SK-N-SH (cell line): ENCODE measurements around the gene FYB1. TPM values are rescaled to one million over a fixed set of nuclear protein-coding genes. Genes with fewer than 3 reads are reported as not detected.

ENCODE experiments used
- CTCF ChIA-PET: fragments of 300-600, 350-600 bp; formaldehyde crosslinking; extraction: SDS; loops from one replicate; lab custom pipeline; 2021; lab: Yijun Ruan, JAX
- POLR2A ChIA-PET: fragments of 350-600 bp; sonication (Branson Sonifier 250); formaldehyde crosslinking; extraction: SDS; loops from one replicate; lab custom pipeline; 2020; ENCODE audit warnings: antibody characterized with exemption, inconsistent platforms; lab: Yijun Ruan, JAX
- DNase-seq: peaks from one replicate; pipeline ENCODE4 v3.0.0; 2012
- H2AFZ ChIP-seq: fragments of 200-600 bp; sonication (generic); 2 replicates; pipeline ENCODE4 v1.8.1; 2016; ENCODE audit warnings: antibody characterized with exemption, mild to moderate bottlenecking, low read depth
- H3F3A ChIP-seq: fragments of 200-600 bp; sonication (generic); replicated peaks from 2 replicates; pipeline ENCODE3; 2016; ENCODE audit warnings: antibody characterized with exemption, mild to moderate bottlenecking; ENCODE audit not compliant: insufficient read depth
- H3K27ac ChIP-seq, 2 experiments: fragments of 200-500 bp in 1 of 2; fragments of 200-600 bp in 1 of 2; sonication (Bioruptor generic) in 1 of 2; sonication (generic), shearing (Covaris generic) in 1 of 2; 2 replicates each; pipeline versions ENCODE4 v1.5.1 to v1.6.1; 2014 to 2016; ENCODE audit warnings: low read depth in 2 of 2, inconsistent platforms in 1 of 2, low read length in 1 of 2, mild to moderate bottlenecking in 1 of 2, mixed read lengths in 1 of 2
- H3K27me3 ChIP-seq: fragments of 200-600 bp; sonication (generic), shearing (Covaris generic); 2 replicates; pipeline ENCODE4 v1.6.1; 2016; ENCODE audit warnings: mixed run types; ENCODE audit not compliant: insufficient read depth
- H3K36me3 ChIP-seq, 2 experiments: fragments of 200-500 bp in 1 of 2; fragments of 200-600 bp in 1 of 2; sonication (Bioruptor generic) in 1 of 2; sonication (generic) in 1 of 2; replicated peaks in 1 of 2; 2 replicates each; pipeline versions ENCODE3 to v1.5.1; 2014 to 2016; ENCODE audit warnings: low read length in 1 of 2, mild to moderate bottlenecking in 1 of 2; ENCODE audit not compliant: insufficient read depth in 2 of 2, control insufficient read depth in 1 of 2
- H3K4me1 ChIP-seq, 2 experiments: fragments of 200-500 bp in 1 of 2; fragments of 200-600 bp in 1 of 2; sonication (Bioruptor generic) in 1 of 2; sonication (generic), shearing (Covaris generic) in 1 of 2; 2 replicates each; pipeline versions ENCODE4 v1.5.1 to v1.6.1; 2014 to 2016; ENCODE audit warnings: low read depth in 1 of 2, low read length in 1 of 2, mixed run types in 1 of 2; ENCODE audit not compliant: insufficient read depth in 2 of 2, control insufficient read depth in 1 of 2
- H3K4me2 ChIP-seq: fragments of 200-600 bp; sonication (generic), shearing (Covaris generic); 2 replicates; pipeline ENCODE4 v1.6.1; 2017; ENCODE audit warnings: mixed run types
- H3K4me3 ChIP-seq, 2 experiments: fragments of 200-500 bp in 1 of 2; fragments of 200-600 bp in 1 of 2; sonication (Bioruptor generic) in 1 of 2; sonication (generic), shearing (Covaris generic) in 1 of 2; 2 replicates each; pipeline versions ENCODE4 v1.5.1 to v1.8.1; 2014 to 2016; ENCODE audit warnings: low read depth in 2 of 2, inconsistent platforms in 1 of 2, low read length in 1 of 2, mild to moderate bottlenecking in 1 of 2, mixed read lengths in 1 of 2, moderate library complexity in 1 of 2
- H3K79me2 ChIP-seq: fragments of 200-600 bp; sonication (generic); 2 replicates; pipeline ENCODE4 v1.8.1; 2017; ENCODE audit warnings: mild to moderate bottlenecking; ENCODE audit not compliant: insufficient read depth
- H3K9ac ChIP-seq: fragments of 200-600 bp; sonication (generic); 2 replicates; pipeline ENCODE4 v1.6.1; 2017; ENCODE audit warnings: mixed run types
- H3K9me2 ChIP-seq: fragments of 200-600 bp; sonication (generic); 2 replicates; pipeline ENCODE4 v1.6.1; 2017; ENCODE audit warnings: mixed run types
- H3K9me3 ChIP-seq: fragments of 200-600 bp; sonication (generic); 2 replicates; pipeline ENCODE4 v1.6.1; 2017; ENCODE audit warnings: mixed run types, mild to moderate bottlenecking, moderate library complexity
- H4K20me1 ChIP-seq: fragments of 200-600 bp; sonication (generic); 2 replicates; pipeline ENCODE4 v1.6.1; 2017; ENCODE audit warnings: mild to moderate bottlenecking, mixed run types; ENCODE audit not compliant: insufficient read depth
- GATA2 ChIP-seq: sonication (generic); formaldehyde crosslinking; IDR thresholded peaks from 2 replicates; pipeline ENCODE4 v1.5.0; 2020; ENCODE audit warnings: mild to moderate bottlenecking, missing genetic modification reagents
- JUND ChIP-seq: IDR thresholded peaks from 2 replicates; pipeline ENCODE4 v1.4.0; 2012
- MAX ChIP-seq: IDR thresholded peaks from 2 replicates; pipeline ENCODE4 v1.4.0; 2012; ENCODE audit warnings: low read depth
- MEF2A ChIP-seq: IDR thresholded peaks from 2 replicates; pipeline ENCODE4 v1.4.0; 2012; ENCODE audit warnings: low read depth, borderline replicate concordance
- MXI1 ChIP-seq: IDR thresholded peaks from 2 replicates; pipeline ENCODE4 v1.6.1; 2012; ENCODE audit warnings: mild to moderate bottlenecking, low read depth, low read length, improper control_type of control experiment
- POLR2AphosphoS5 ChIP-seq: IDR thresholded peaks from 2 replicates; pipeline ENCODE4 v1.6.1; 2012; ENCODE audit warnings: low read depth, low read length
- RAD21 ChIP-seq: IDR thresholded peaks from 2 replicates; pipeline ENCODE4 v1.6.1; 2012; ENCODE audit warnings: mild to moderate bottlenecking, low read length
- RCOR1 ChIP-seq: fragments of 150-350 bp; IDR thresholded peaks from 2 replicates; pipeline ENCODE4 v1.6.1; 2017; ENCODE audit warnings: antibody characterized with exemption, low read length
- RXRA ChIP-seq: IDR thresholded peaks from 2 replicates; pipeline ENCODE4 v1.4.0; 2012; ENCODE audit warnings: low read depth, mild to moderate bottlenecking, borderline replicate concordance
- TAF1 ChIP-seq: IDR thresholded peaks from 2 replicates; pipeline ENCODE4 v1.6.1; 2012; ENCODE audit warnings: low read depth, mild to moderate bottlenecking, low read length, moderate library complexity, borderline replicate concordance
- TCF12 ChIP-seq: IDR thresholded peaks from 2 replicates; pipeline ENCODE4 v1.4.0; 2012
- TEAD4 ChIP-seq: IDR thresholded peaks from 2 replicates; pipeline ENCODE4 v1.4.0; 2012; ENCODE audit warnings: mild to moderate bottlenecking, borderline replicate concordance; ENCODE audit not compliant: insufficient read depth
- YY1 ChIP-seq: IDR thresholded peaks from 2 replicates; pipeline ENCODE4 v1.4.0; 2012; ENCODE audit warnings: low read depth, mild to moderate bottlenecking
- ZBTB33 ChIP-seq: IDR thresholded peaks from 2 replicates; pipeline ENCODE4 v1.4.0; 2012; ENCODE audit warnings: low read depth, borderline replicate concordance
- WGBS: methylation state at CpG from one replicate; pipeline ENCODE4 v1.1.6; 2017; ENCODE audit warnings: low lambda C conversion rate; 5-methylcytosine and 5-hydroxymethylcytosine counted together
- polyA plus RNA-seq, 3 experiments: library from polyadenylated mRNA; depleted of rRNA; stranded (reverse); fragments of >200 nt; gene quantifications; 2 replicates each; pipeline ENCODE4 v1.2.3, GENCODE V29; 2012
- TF ChIP-seq, protein P1 (sequence below): IDR thresholded peaks from 2 replicates; pipeline ENCODE4; 2012
- TF ChIP-seq, protein P2 (sequence below): fragments of 150-350 bp; IDR thresholded peaks from 2 replicates; pipeline ENCODE4 v1.6.1; 2016; ENCODE audit warnings: mild to moderate bottlenecking, low read depth, low read length
- TF ChIP-seq, protein P3 (sequence below): IDR thresholded peaks from 2 replicates; pipeline ENCODE4 v1.4.0; 2012; ENCODE audit warnings: low read depth, borderline replicate concordance
- TF ChIP-seq, protein P4 (sequence below): IDR thresholded peaks from 2 replicates; pipeline ENCODE4 v1.6.1; 2012; ENCODE audit warnings: mild to moderate bottlenecking, low read depth, low read length, moderate library complexity

FYB1 gene
- polyA plus RNA-seq, 1 of the 3 experiments (the other 2 are of a cell fraction) = not detected

- Histone ChIP-seq H3K27ac (no peak overlapping the region), H3K9me3 (no peaks in the 10 kb centered on the region), H2AFZ (no peak overlapping the region), H3K9ac (no peak overlapping the region), H3K4me3 (no peak overlapping the region), H3K4me1 (no peaks in the 10 kb centered on the region), H3K79me2 (no peaks in the 10 kb centered on the region), H3K9me2 (no peaks in the 10 kb centered on the region; the same call in 1 of the 2 replicates)
- no peak for DNase-seq
- POLR2A ChIA-PET = no interaction called here
- TF ChIP-seq, protein P1, sequence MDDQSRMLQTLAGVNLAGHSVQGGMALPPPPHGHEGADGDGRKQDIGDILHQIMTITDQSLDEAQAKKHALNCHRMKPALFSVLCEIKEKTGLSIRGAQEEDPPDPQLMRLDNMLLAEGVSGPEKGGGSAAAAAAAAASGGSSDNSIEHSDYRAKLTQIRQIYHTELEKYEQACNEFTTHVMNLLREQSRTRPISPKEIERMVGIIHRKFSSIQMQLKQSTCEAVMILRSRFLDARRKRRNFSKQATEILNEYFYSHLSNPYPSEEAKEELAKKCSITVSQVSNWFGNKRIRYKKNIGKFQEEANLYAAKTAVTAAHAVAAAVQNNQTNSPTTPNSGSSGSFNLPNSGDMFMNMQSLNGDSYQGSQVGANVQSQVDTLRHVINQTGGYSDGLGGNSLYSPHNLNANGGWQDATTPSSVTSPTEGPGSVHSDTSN = no peak
- TF ChIP-seq GATA2 (no peak), MEF2A (no peak), POLR2AphosphoS5 (no peak), JUND (no peak), YY1 (no peak), ZBTB33 (no peak), MAX (no peak), RXRA (no peak), TEAD4 (no peak), MXI1 (no peak), RAD21 (no peak), RCOR1 (no peak), TCF12 (no peak), TAF1 (no peak)
- TF ChIP-seq, protein P2, sequence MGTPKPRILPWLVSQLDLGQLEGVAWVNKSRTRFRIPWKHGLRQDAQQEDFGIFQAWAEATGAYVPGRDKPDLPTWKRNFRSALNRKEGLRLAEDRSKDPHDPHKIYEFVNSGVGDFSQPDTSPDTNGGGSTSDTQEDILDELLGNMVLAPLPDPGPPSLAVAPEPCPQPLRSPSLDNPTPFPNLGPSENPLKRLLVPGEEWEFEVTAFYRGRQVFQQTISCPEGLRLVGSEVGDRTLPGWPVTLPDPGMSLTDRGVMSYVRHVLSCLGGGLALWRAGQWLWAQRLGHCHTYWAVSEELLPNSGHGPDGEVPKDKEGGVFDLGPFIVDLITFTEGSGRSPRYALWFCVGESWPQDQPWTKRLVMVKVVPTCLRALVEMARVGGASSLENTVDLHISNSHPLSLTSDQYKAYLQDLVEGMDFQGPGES = no peak
- TF ChIP-seq, protein P3, sequence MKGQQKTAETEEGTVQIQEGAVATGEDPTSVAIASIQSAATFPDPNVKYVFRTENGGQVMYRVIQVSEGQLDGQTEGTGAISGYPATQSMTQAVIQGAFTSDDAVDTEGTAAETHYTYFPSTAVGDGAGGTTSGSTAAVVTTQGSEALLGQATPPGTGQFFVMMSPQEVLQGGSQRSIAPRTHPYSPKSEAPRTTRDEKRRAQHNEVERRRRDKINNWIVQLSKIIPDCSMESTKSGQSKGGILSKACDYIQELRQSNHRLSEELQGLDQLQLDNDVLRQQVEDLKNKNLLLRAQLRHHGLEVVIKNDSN = no peak
- TF ChIP-seq, protein P4, sequence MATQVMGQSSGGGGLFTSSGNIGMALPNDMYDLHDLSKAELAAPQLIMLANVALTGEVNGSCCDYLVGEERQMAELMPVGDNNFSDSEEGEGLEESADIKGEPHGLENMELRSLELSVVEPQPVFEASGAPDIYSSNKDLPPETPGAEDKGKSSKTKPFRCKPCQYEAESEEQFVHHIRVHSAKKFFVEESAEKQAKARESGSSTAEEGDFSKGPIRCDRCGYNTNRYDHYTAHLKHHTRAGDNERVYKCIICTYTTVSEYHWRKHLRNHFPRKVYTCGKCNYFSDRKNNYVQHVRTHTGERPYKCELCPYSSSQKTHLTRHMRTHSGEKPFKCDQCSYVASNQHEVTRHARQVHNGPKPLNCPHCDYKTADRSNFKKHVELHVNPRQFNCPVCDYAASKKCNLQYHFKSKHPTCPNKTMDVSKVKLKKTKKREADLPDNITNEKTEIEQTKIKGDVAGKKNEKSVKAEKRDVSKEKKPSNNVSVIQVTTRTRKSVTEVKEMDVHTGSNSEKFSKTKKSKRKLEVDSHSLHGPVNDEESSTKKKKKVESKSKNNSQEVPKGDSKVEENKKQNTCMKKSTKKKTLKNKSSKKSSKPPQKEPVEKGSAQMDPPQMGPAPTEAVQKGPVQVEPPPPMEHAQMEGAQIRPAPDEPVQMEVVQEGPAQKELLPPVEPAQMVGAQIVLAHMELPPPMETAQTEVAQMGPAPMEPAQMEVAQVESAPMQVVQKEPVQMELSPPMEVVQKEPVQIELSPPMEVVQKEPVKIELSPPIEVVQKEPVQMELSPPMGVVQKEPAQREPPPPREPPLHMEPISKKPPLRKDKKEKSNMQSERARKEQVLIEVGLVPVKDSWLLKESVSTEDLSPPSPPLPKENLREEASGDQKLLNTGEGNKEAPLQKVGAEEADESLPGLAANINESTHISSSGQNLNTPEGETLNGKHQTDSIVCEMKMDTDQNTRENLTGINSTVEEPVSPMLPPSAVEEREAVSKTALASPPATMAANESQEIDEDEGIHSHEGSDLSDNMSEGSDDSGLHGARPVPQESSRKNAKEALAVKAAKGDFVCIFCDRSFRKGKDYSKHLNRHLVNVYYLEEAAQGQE = no peak
- TF ChIP-seq, all 33 proteins: peak for 0
- WGBS = 36% methylated on average over 2 of the region's 2 CpGs
- Histone ChIP-seq H3K36me3 (no peaks in the 10 kb centered on the region), H4K20me1 (no peaks in the 10 kb centered on the region), H3K27me3 (no peaks in the 10 kb centered on the region; the same call in 1 of the 2 replicates), H3K4me2 (no peak overlapping the region), H3F3A (peaks cover 11% of the 10 kb centered on the region)
- CTCF ChIA-PET = interaction anchor here (1.3 kb wide), 1 partner anchor 28 kb away, joined by 5 read pairs; no protein-coding TSS in a partner anchor
Observed at GRCh38 chr5:39109606-39110005, 109.8 kb downstream of the FYB1 start.
